K562 (cell line): ENCODE data around the gene SPATA33. TPM values are rescaled to one million over a fixed set of nuclear protein-coding genes. Genes with fewer than 3 reads are reported as not detected.

Source experiments
- MXI1 ChIP-seq: IDR thresholded peaks from 2 replicates; pipeline ENCODE4 v1.6.1; 2011; ENCODE audit warnings: low read depth, mild to moderate bottlenecking, improper control_type of control experiment, low read length
- ZNF384 ChIP-seq: IDR thresholded peaks from 2 replicates; pipeline ENCODE4 v1.6.1; 2012; ENCODE audit warnings: low read depth, low read length, improper control_type of control experiment
- ZNF57 ChIP-seq: fragments of 450-650 bp; formaldehyde crosslinking; IDR thresholded peaks from 2 replicates; pipeline ENCODE4 v1.4.0; 2020; ENCODE audit warnings: mild to moderate bottlenecking, moderate library complexity
- polyA plus RNA-seq, 8 experiments: library from polyadenylated mRNA; depleted of rRNA in 4 of 8; stranded (reverse) in 5 of 8; unstranded in 3 of 8; fragments of >200 nt; fragmentation: Nextera tagmentation in 2 of 8; fragmentation: Illumina TruSeq in 1 of 8; extraction: Ambion mirVana in 2 of 8; extraction: Trizol in 1 of 8; gene quantifications; 2 replicates each; pipeline versions ENCODE4 v1.2.1 to v1.2.3, GENCODE V29; 2011 to 2014; ENCODE audit warnings: inconsistent platforms in 1 of 8, missing spikeins in 1 of 8
- total RNA-seq, 7 experiments: library from RNA; depleted of rRNA in 6 of 7; stranded (reverse); fragments of >200 nt in 6 of 7; fragmentation: Illumina TruSeq in 2 of 7; extraction: Trizol in 2 of 7; gene quantifications; 2 replicates each; pipeline versions ENCODE4 v1.2.1 to v1.2.3, GENCODE V29; 2011 to 2021; ENCODE audit warnings: low replicate concordance in 1 of 7
- TF ChIP-seq, protein P1 (sequence below): fragments of 450-650 bp; IDR thresholded peaks from 2 replicates; pipeline ENCODE4 v1.6.1; 2016; ENCODE audit warnings: mild to moderate bottlenecking, moderate library complexity
- TF ChIP-seq, protein P2 (sequence below), 3 experiments: IDR thresholded peaks in 2 of 3; conservative IDR thresholded peaks in 1 of 3; 2 replicates each; pipeline ENCODE4 v1.5.1; 2011 to 2012; ENCODE audit warnings: low read length in 3 of 3, mild to moderate bottlenecking in 3 of 3, control low read depth in 2 of 3, improper control_type of control experiment in 1 of 3, inconsistent platforms in 1 of 3, low read depth in 1 of 3, mixed read lengths in 1 of 3, moderate library complexity in 1 of 3; ENCODE audit not compliant: insufficient read depth in 2 of 3
- TF ChIP-seq, protein P3 (sequence below): sonication (generic); formaldehyde crosslinking; IDR thresholded peaks from 2 replicates; pipeline ENCODE4 v1.8.0; 2023; ENCODE audit warnings: missing genetic modification reagents, mild to moderate bottlenecking, borderline replicate concordance

The SPATA33 gene
- total and polyA plus RNA-seq, 9 of the 15 experiments (the other 6 are each of a cell fraction or from before 2014, with no cell fraction given) = 4.0 to 20.0 (median 11.8) TPM

DNA sequence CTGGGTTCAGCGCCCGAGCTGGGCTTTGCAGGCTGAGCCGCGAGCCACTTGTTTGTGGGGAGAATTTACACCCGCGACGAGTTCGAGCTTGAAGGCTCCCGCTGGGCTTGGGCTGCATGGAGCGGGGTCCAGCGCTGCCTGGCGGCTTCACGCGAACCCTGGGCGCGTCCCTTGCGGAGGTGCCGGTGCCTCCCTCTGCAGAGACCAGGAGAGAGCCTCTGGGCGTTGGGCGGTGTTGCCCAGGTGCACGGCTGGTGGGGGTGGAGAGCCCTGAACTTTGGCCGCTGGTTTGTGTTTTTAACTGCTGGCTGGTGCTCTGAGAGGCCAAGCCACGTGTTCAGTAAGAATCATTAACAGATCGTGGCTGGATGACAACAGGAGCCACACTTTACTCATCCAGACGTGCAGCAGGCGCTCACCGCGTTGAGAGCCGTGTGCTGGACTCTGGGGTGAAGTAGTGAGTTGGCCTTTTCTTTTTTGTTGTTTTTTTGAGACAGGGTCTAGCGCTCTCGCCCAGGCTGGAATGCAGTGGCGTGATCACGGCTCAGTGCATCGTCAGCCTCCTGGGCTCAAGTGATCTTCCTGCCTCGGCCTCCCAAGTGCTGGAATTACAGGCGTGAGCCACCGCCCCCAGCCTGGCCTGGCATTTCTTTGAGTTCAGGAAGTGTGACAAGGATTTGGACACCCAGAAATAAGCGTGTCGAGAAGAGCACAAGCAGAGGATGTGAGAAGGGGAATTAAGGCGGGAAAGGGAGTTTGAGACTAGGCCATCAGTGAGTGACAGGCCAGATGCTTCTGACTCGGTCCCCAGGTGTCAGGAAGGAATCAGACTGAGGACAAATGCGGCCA, 29.7 kb downstream of the SPATA33 start (continued):
- TF ChIP-seq, protein P1, sequence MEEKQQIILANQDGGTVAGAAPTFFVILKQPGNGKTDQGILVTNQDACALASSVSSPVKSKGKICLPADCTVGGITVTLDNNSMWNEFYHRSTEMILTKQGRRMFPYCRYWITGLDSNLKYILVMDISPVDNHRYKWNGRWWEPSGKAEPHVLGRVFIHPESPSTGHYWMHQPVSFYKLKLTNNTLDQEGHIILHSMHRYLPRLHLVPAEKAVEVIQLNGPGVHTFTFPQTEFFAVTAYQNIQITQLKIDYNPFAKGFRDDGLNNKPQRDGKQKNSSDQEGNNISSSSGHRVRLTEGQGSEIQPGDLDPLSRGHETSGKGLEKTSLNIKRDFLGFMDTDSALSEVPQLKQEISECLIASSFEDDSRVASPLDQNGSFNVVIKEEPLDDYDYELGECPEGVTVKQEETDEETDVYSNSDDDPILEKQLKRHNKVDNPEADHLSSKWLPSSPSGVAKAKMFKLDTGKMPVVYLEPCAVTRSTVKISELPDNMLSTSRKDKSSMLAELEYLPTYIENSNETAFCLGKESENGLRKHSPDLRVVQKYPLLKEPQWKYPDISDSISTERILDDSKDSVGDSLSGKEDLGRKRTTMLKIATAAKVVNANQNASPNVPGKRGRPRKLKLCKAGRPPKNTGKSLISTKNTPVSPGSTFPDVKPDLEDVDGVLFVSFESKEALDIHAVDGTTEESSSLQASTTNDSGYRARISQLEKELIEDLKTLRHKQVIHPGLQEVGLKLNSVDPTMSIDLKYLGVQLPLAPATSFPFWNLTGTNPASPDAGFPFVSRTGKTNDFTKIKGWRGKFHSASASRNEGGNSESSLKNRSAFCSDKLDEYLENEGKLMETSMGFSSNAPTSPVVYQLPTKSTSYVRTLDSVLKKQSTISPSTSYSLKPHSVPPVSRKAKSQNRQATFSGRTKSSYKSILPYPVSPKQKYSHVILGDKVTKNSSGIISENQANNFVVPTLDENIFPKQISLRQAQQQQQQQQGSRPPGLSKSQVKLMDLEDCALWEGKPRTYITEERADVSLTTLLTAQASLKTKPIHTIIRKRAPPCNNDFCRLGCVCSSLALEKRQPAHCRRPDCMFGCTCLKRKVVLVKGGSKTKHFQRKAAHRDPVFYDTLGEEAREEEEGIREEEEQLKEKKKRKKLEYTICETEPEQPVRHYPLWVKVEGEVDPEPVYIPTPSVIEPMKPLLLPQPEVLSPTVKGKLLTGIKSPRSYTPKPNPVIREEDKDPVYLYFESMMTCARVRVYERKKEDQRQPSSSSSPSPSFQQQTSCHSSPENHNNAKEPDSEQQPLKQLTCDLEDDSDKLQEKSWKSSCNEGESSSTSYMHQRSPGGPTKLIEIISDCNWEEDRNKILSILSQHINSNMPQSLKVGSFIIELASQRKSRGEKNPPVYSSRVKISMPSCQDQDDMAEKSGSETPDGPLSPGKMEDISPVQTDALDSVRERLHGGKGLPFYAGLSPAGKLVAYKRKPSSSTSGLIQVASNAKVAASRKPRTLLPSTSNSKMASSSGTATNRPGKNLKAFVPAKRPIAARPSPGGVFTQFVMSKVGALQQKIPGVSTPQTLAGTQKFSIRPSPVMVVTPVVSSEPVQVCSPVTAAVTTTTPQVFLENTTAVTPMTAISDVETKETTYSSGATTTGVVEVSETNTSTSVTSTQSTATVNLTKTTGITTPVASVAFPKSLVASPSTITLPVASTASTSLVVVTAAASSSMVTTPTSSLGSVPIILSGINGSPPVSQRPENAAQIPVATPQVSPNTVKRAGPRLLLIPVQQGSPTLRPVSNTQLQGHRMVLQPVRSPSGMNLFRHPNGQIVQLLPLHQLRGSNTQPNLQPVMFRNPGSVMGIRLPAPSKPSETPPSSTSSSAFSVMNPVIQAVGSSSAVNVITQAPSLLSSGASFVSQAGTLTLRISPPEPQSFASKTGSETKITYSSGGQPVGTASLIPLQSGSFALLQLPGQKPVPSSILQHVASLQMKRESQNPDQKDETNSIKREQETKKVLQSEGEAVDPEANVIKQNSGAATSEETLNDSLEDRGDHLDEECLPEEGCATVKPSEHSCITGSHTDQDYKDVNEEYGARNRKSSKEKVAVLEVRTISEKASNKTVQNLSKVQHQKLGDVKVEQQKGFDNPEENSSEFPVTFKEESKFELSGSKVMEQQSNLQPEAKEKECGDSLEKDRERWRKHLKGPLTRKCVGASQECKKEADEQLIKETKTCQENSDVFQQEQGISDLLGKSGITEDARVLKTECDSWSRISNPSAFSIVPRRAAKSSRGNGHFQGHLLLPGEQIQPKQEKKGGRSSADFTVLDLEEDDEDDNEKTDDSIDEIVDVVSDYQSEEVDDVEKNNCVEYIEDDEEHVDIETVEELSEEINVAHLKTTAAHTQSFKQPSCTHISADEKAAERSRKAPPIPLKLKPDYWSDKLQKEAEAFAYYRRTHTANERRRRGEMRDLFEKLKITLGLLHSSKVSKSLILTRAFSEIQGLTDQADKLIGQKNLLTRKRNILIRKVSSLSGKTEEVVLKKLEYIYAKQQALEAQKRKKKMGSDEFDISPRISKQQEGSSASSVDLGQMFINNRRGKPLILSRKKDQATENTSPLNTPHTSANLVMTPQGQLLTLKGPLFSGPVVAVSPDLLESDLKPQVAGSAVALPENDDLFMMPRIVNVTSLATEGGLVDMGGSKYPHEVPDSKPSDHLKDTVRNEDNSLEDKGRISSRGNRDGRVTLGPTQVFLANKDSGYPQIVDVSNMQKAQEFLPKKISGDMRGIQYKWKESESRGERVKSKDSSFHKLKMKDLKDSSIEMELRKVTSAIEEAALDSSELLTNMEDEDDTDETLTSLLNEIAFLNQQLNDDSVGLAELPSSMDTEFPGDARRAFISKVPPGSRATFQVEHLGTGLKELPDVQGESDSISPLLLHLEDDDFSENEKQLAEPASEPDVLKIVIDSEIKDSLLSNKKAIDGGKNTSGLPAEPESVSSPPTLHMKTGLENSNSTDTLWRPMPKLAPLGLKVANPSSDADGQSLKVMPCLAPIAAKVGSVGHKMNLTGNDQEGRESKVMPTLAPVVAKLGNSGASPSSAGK = peak; percentile 31; the same call in 1 of the 2 replicates
- 0 out of 2 replicates have a peak, but pooled peaks have one; percentile 43 for TF ChIP-seq MXI1
- TF ChIP-seq ZNF384 = no peak
- no peak for TF ChIP-seq ZNF57 (CRISPR knock-in tag)
- TF ChIP-seq, protein P2, sequence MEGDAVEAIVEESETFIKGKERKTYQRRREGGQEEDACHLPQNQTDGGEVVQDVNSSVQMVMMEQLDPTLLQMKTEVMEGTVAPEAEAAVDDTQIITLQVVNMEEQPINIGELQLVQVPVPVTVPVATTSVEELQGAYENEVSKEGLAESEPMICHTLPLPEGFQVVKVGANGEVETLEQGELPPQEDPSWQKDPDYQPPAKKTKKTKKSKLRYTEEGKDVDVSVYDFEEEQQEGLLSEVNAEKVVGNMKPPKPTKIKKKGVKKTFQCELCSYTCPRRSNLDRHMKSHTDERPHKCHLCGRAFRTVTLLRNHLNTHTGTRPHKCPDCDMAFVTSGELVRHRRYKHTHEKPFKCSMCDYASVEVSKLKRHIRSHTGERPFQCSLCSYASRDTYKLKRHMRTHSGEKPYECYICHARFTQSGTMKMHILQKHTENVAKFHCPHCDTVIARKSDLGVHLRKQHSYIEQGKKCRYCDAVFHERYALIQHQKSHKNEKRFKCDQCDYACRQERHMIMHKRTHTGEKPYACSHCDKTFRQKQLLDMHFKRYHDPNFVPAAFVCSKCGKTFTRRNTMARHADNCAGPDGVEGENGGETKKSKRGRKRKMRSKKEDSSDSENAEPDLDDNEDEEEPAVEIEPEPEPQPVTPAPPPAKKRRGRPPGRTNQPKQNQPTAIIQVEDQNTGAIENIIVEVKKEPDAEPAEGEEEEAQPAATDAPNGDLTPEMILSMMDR (IDR thresholded peaks at IDR 0.05 in 2 of 3, conservative IDR thresholded peaks at IDR 0.05 in 1 of 3; ENCODE audit: insufficient read depth in 2 of 3, low read depth in 1 of 3, low read length in 3 of 3) = 0 out of 6 replicates have a peak, but pooled peaks of 1 of the 3 experiments have one; percentile 5
- TF ChIP-seq, protein P3, sequence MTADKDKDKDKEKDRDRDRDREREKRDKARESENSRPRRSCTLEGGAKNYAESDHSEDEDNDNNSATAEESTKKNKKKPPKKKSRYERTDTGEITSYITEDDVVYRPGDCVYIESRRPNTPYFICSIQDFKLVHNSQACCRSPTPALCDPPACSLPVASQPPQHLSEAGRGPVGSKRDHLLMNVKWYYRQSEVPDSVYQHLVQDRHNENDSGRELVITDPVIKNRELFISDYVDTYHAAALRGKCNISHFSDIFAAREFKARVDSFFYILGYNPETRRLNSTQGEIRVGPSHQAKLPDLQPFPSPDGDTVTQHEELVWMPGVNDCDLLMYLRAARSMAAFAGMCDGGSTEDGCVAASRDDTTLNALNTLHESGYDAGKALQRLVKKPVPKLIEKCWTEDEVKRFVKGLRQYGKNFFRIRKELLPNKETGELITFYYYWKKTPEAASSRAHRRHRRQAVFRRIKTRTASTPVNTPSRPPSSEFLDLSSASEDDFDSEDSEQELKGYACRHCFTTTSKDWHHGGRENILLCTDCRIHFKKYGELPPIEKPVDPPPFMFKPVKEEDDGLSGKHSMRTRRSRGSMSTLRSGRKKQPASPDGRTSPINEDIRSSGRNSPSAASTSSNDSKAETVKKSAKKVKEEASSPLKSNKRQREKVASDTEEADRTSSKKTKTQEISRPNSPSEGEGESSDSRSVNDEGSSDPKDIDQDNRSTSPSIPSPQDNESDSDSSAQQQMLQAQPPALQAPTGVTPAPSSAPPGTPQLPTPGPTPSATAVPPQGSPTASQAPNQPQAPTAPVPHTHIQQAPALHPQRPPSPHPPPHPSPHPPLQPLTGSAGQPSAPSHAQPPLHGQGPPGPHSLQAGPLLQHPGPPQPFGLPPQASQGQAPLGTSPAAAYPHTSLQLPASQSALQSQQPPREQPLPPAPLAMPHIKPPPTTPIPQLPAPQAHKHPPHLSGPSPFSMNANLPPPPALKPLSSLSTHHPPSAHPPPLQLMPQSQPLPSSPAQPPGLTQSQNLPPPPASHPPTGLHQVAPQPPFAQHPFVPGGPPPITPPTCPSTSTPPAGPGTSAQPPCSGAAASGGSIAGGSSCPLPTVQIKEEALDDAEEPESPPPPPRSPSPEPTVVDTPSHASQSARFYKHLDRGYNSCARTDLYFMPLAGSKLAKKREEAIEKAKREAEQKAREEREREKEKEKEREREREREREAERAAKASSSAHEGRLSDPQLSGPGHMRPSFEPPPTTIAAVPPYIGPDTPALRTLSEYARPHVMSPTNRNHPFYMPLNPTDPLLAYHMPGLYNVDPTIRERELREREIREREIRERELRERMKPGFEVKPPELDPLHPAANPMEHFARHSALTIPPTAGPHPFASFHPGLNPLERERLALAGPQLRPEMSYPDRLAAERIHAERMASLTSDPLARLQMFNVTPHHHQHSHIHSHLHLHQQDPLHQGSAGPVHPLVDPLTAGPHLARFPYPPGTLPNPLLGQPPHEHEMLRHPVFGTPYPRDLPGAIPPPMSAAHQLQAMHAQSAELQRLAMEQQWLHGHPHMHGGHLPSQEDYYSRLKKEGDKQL (CRISPR knock-in tag) = 0 out of 2 replicates have a peak, but pooled peaks have one; percentile 51
